Body of pancreas (tissue), 4 donors: ENCODE data around the gene EDEM2.

ENCODE experiments used
- CTCF ChIP-seq, 7 experiments: fragments of 450-650 bp in 4 of 7; fragments of 200-600 bp in 3 of 7; sonication (generic) in 3 of 7; IDR thresholded peaks; one replicate each; pipeline ENCODE4 v1.5.1; 2016 to 2019; ENCODE audit warnings: antibody characterized with exemption in 7 of 7
- POLR2A ChIP-seq, 3 donors: fragments of 450-650 bp; IDR thresholded peaks; one replicate each; pipeline ENCODE4 v1.6.1; 2016; ENCODE audit warnings: antibody characterized with exemption in 3 of 3, mild to moderate bottlenecking in 2 of 3

GRCh38 chr20:35129647-35130069 is 17.5 kb downstream of the EDEM2 start:
- TF ChIP-seq CTCF (IDR thresholded peaks at IDR 0.05) (no peak), POLR2A (IDR thresholded peaks at IDR 0.05) (no peak)
